Gastroesophageal sphincter (tissue), 4 donors: ENCODE measurements around the gene COL8A1. TPM values are rescaled to one million over a fixed set of nuclear protein-coding genes. Genes with fewer than 3 reads are reported as not detected.

ENCODE experiments used
- ATAC-seq: fragments of 150-250 bp; one replicate; pipeline ENCODE4 v1.9.1; 2016; ENCODE audit warnings: mild to moderate bottlenecking, moderate library complexity
- H3K27ac ChIP-seq, 4 donors: fragments of 200-600 bp; sonication (generic) in 3 of 4; 1 replicate in 3 of 4; 2 replicates in 1 of 4; pipeline ENCODE4 v1.5.1; 2016 to 2019
- H3K27me3 ChIP-seq: fragments of 200-600 bp; sonication (generic); one replicate; pipeline ENCODE4 v1.5.1; 2019
- H3K36me3 ChIP-seq, 2 donors: fragments of 200-600 bp; sonication (generic); one replicate each; pipeline ENCODE4 v1.5.1; 2019; ENCODE audit warnings: control low read depth in 1 of 2
- H3K4me1 ChIP-seq, 3 donors: fragments of 200-600 bp; sonication (generic); 1 replicate in 2 of 3; 2 replicates in 1 of 3; pipeline ENCODE4 v1.5.1; 2016 to 2019; ENCODE audit warnings: control low read depth in 2 of 3
- H3K4me3 ChIP-seq, 2 donors: fragments of 200-600 bp; sonication (generic); one replicate each; pipeline ENCODE4 v1.5.1; 2019; ENCODE audit warnings: mild to moderate bottlenecking in 1 of 2, moderate library complexity in 1 of 2
- H3K9me3 ChIP-seq, 3 donors: fragments of 200-600 bp; sonication (generic); one replicate each; pipeline ENCODE4 v1.5.1; 2017 to 2019; ENCODE audit warnings: control low read depth in 2 of 3
- EP300 ChIP-seq: sonication (generic); formaldehyde crosslinking; IDR thresholded peaks from one replicate; pipeline ENCODE4 v1.6.1; 2017; ENCODE audit warnings: antibody characterized with exemption, mild to moderate bottlenecking
- POLR2A ChIP-seq, 2 donors: fragments of 450-650 bp; IDR thresholded peaks; one replicate each; pipeline ENCODE4 v1.6.1; 2017; ENCODE audit warnings: antibody characterized with exemption in 2 of 2, mild to moderate bottlenecking in 2 of 2, moderate library complexity in 1 of 2
- POLR2AphosphoS5 ChIP-seq: sonication (generic); formaldehyde crosslinking; IDR thresholded peaks from one replicate; pipeline ENCODE4 v1.6.1; 2017; ENCODE audit warnings: antibody characterized with exemption
- WGBS, 2 donors: methylation state at CpG; one replicate each; pipeline ENCODE4 v1.1.5; 2018; ENCODE audit warnings: low coverage in 1 of 2; 5-methylcytosine and 5-hydroxymethylcytosine counted together
- total RNA-seq, 4 donors: library from RNA; depleted of rRNA; stranded (reverse); fragments of >200 nt; gene quantifications; one replicate each; pipeline ENCODE4 v1.1.0, GENCODE V29; 2016
- TF ChIP-seq, protein P1 (sequence below), 4 experiments: fragments of 200-600 bp in 2 of 4; fragments of 450-650 bp in 2 of 4; sonication (generic) in 1 of 4; IDR thresholded peaks; one replicate each; pipeline ENCODE4 v1.5.1; 2017 to 2019; ENCODE audit warnings: antibody characterized with exemption in 4 of 4, mild to moderate bottlenecking in 2 of 4, moderate library complexity in 2 of 4

COL8A1 gene
- total RNA-seq, 4 donors from 2014 or later: 20.3 to 136 (median 80.1) TPM

DNA sequence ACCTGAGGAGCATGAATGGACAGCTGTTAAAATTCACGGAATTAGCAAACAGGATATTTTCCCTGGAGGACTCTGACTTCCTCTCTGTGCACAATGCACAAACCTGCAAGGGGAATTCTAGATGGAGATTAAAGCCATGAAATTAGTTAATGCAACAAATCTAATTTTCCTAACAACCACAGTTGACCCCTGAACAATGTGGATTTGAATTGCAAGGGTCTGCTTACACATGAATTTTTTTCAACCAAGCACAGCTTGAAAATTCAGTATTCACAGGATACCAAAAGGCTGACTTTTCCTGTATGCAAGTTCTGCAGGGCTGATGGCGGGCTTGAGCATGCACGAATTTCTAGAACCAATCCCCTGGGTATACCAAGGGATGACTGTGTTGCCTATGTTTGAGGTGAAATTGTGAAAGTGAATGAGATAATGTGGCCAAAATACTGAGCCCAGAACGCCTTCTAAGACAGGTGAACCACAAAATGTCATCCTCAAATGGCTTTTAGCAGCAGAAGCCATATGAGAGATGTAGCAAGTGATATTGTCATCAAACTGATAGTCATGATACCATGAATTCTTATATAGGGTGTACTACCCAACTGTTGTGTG lies 52.5 kb downstream of the COL8A1 start:
- Histone ChIP-seq H3K36me3 (no peaks in the 10 kb centered on the region), H3K4me1 (peaks cover 0 to 5% (median 0%) of the 10 kb centered on the region in 3 donors), H3K27me3 (no peaks in the 10 kb centered on the region), H3K27ac (no peak overlapping the region), H3K4me3 (no peak overlapping the region), H3K9me3 (no peaks in the 10 kb centered on the region)
- TF ChIP-seq POLR2AphosphoS5 (no peak), EP300 (no peak), POLR2A (IDR thresholded peaks at IDR 0.05) (no peak)
- TF ChIP-seq, protein P1, sequence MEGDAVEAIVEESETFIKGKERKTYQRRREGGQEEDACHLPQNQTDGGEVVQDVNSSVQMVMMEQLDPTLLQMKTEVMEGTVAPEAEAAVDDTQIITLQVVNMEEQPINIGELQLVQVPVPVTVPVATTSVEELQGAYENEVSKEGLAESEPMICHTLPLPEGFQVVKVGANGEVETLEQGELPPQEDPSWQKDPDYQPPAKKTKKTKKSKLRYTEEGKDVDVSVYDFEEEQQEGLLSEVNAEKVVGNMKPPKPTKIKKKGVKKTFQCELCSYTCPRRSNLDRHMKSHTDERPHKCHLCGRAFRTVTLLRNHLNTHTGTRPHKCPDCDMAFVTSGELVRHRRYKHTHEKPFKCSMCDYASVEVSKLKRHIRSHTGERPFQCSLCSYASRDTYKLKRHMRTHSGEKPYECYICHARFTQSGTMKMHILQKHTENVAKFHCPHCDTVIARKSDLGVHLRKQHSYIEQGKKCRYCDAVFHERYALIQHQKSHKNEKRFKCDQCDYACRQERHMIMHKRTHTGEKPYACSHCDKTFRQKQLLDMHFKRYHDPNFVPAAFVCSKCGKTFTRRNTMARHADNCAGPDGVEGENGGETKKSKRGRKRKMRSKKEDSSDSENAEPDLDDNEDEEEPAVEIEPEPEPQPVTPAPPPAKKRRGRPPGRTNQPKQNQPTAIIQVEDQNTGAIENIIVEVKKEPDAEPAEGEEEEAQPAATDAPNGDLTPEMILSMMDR (IDR thresholded peaks at IDR 0.05): no peak
- ATAC-seq: no peak
- WGBS, 2 donors: 66 to 78% methylated on average over 4 of the region's 4 CpGs

GRCh38 chr3:99693636-99694035 lies 55.2 kb downstream of the COL8A1 start:
- TF ChIP-seq POLR2A (IDR thresholded peaks at IDR 0.05) (no peak), POLR2AphosphoS5 (no peak), EP300 (no peak)
- TF ChIP-seq, protein P1 (IDR thresholded peaks at IDR 0.05): no peak
- 29 to 41% methylated on average over 2 of the region's 2 CpGs for WGBS, 2 donors

DNA sequence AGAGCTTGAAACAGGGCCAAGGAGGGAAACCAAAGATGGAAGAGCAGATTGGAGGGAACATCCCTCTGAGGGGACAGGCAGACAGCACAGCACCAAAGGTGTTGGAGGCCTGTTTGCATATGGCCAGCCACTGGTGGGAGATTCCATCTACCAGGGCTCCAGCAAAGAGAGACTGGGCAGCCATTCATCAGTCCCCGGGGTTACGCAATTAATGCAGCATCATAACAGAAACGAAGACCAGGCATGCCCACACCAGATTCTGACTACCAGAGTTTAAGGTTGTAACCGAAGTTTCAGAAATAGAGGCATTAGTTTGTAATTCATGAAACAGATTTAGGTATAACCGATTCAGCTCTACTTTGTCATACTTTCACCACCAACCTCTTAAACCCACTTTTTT lies 58.1 kb downstream of the COL8A1 start:
- H3K27ac ChIP-seq: no peak overlapping the region
- WGBS, 2 donors: 95 to 98% methylated on average over 4 to 5 of the region's 5 CpGs
- no peaks in the 10 kb centered on the region for H3K36me3 ChIP-seq
- H3K4me3 ChIP-seq: no peak overlapping the region
- no peaks in the 10 kb centered on the region for H3K27me3 ChIP-seq
- peaks cover 0 to 11% (median 0%) of the 10 kb centered on the region in 3 donors for H3K4me1 ChIP-seq
- H3K9me3 ChIP-seq: no peaks in the 10 kb centered on the region
- no peak for ATAC-seq
- TF ChIP-seq POLR2A (IDR thresholded peaks at IDR 0.05): no peak
- TF ChIP-seq, protein P1 (IDR thresholded peaks at IDR 0.05): no peak

More at GRCh38 chr3:99693636-99694035, 55.2 kb downstream of the COL8A1 start:
- Histone ChIP-seq H3K4me1 (no peaks in the 10 kb centered on the region), H3K27ac (no peak overlapping the region), H3K4me3 (no peak overlapping the region), H3K36me3 (no peaks in the 10 kb centered on the region), H3K27me3 (no peaks in the 10 kb centered on the region), H3K9me3 (no peaks in the 10 kb centered on the region)
- ATAC-seq: no peak

GRCh38 chr3:99697250-99697649 lies 58.9 kb downstream of the COL8A1 start:
- TF ChIP-seq POLR2AphosphoS5: no peak
- no peak for TF ChIP-seq POLR2A (IDR thresholded peaks at IDR 0.05)
- TF ChIP-seq EP300: no peak
- TF ChIP-seq, protein P1 (IDR thresholded peaks at IDR 0.05): no peak
- Histone ChIP-seq H3K27me3 (no peaks in the 10 kb centered on the region), H3K27ac (no peak overlapping the region), H3K4me3 (no peak overlapping the region), H3K36me3 (no peaks in the 10 kb centered on the region), H3K4me1 (peaks cover 0 to 15% (median 0%) of the 10 kb centered on the region in 3 donors), H3K9me3 (no peaks in the 10 kb centered on the region)
- no peak for ATAC-seq
- WGBS, 2 donors: 87 to 100% methylated on average over 1 to 3 of the region's 5 CpGs

GRCh38 chr3:99698932-99699331 lies 60.5 kb downstream of the COL8A1 start:
- H3K4me3 ChIP-seq: no peak overlapping the region
- H3K27ac ChIP-seq: no peak overlapping the region
- no peaks in the 10 kb centered on the region for H3K36me3 ChIP-seq
- H3K27me3 ChIP-seq: no peaks in the 10 kb centered on the region
- ATAC-seq: no peak
- TF ChIP-seq EP300 (no peak), POLR2A (IDR thresholded peaks at IDR 0.05) (no peak), POLR2AphosphoS5 (no peak)
- TF ChIP-seq, protein P1 (IDR thresholded peaks at IDR 0.05): no peak
- peaks cover 3 to 26% (median 10%) of the 10 kb centered on the region in 3 donors for H3K4me1 ChIP-seq
- H3K9me3 ChIP-seq: no peaks in the 10 kb centered on the region
- WGBS, 2 donors: 70 to 73% methylated on average over 2 of the region's 2 CpGs
